CD4-positive, alpha-beta T cell (primary cell): ENCODE measurements around the gene CSTPP1. TPM values are rescaled to one million over a fixed set of nuclear protein-coding genes. Genes with fewer than 3 reads are reported as not detected.
"Not testable (repeated sequence)": the region's sequence is repeated elsewhere in the genome, so short reads cannot be mapped to it uniquely, and the experiment has no call there.

Experiments used
- ATAC-seq: fragments of 200-7000 bp; cut with Tn5 transposase; one replicate; pipeline ENCODE4 v1.10.0; 2022; ENCODE audit warnings: mild to moderate bottlenecking; ENCODE audit not compliant: poor library complexity
- CTCF ChIA-PET: fragments of 350-600 bp; sonication (Branson Sonifier 250); formaldehyde crosslinking; loops from one replicate; lab custom pipeline; 2021; ENCODE audit warnings: antibody characterized with exemption, inconsistent platforms; lab: Charles Lee
- POLR2A ChIA-PET: fragments of 350-600 bp; sonication (Branson Sonifier 250); formaldehyde crosslinking; loops from one replicate; lab custom pipeline; 2021; ENCODE audit warnings: antibody characterized with exemption, inconsistent platforms; lab: Charles Lee
- DNase-seq, 14 experiments: peaks; one replicate each; pipeline ENCODE4 v3.0.0-alpha.2; 2013 to 2020; ENCODE audit warnings: mixed read lengths in 2 of 14
- H3K27ac ChIP-seq, 2 donors: one replicate each; pipeline versions ENCODE4 v1.5.1 to v1.7.0; 2013; ENCODE audit warnings: low read length in 2 of 2, low read depth in 1 of 2, mild to moderate bottlenecking in 1 of 2
- H3K27me3 ChIP-seq, 2 experiments: 1 replicate in 1 of 2; 2 replicates in 1 of 2; pipeline versions ENCODE4 v1.6.1 to v1.7.0; 2013; ENCODE audit warnings: low read length in 2 of 2, control low read depth in 1 of 2, mild to moderate bottlenecking in 1 of 2, moderate library complexity in 1 of 2; ENCODE audit not compliant: insufficient read depth in 2 of 2, control insufficient read depth in 1 of 2
- H3K36me3 ChIP-seq: one replicate; pipeline ENCODE4 v1.6.1; 2013; ENCODE audit warnings: low read length, control low read depth; ENCODE audit not compliant: insufficient read depth
- H3K4me1 ChIP-seq: one replicate; pipeline ENCODE4 v1.6.1; 2013; ENCODE audit warnings: low read length, control low read depth; ENCODE audit not compliant: insufficient read depth
- H3K4me3 ChIP-seq: one replicate; pipeline ENCODE4 v1.5.1; 2013; ENCODE audit warnings: mild to moderate bottlenecking, low read length, moderate library complexity
- H3K9me3 ChIP-seq, 2 experiments: 1 replicate in 1 of 2; 2 replicates in 1 of 2; pipeline versions ENCODE4 v1.6.1 to v1.7.0; 2013; ENCODE audit warnings: low read length in 2 of 2, mild to moderate bottlenecking in 2 of 2, control low read depth in 1 of 2, moderate library complexity in 1 of 2; ENCODE audit not compliant: control insufficient read depth in 1 of 2, insufficient read depth in 1 of 2
- H3K27ac Mint-ChIP-seq: one replicate; pipeline ENCODE4 v1.8.0; 2020; ENCODE audit warnings: mixed read lengths
- H3K27me3 Mint-ChIP-seq: one replicate; pipeline ENCODE4 v1.8.0; 2021; ENCODE audit warnings: mixed read lengths
- H3K36me3 Mint-ChIP-seq: one replicate; pipeline ENCODE4 v1.8.0; 2021; ENCODE audit warnings: low read depth, mixed read lengths
- H3K4me1 Mint-ChIP-seq: one replicate; pipeline ENCODE4 v1.8.0; 2021; ENCODE audit warnings: low read depth, mixed read lengths
- H3K4me3 Mint-ChIP-seq: one replicate; pipeline ENCODE4 v1.8.0; 2020; ENCODE audit warnings: mild to moderate bottlenecking, mixed read lengths
- H3K9me3 Mint-ChIP-seq: one replicate; pipeline ENCODE4 v1.8.0; 2020; ENCODE audit warnings: mixed read lengths
- intact Hi-C, 2 experiments: fragments of 100-400 bp; cut with DNase I in 1 of 2; cut with micrococcal nuclease in 1 of 2; formaldehyde crosslinking; loops; one replicate each; pipeline versions ENCODE4 v1.15.1 to v1.9.0; 2023 to 2025; cut with DNase I, micrococcal nuclease
- total RNA-seq, 174 experiments: library from RNA in 2 of 174; stranded (reverse) in 2 of 174; gene quantifications; one replicate each; pipeline ENCODE4 v1.2.3 and lab custom pipeline; 2021 to 2026
- TF ChIP-seq, protein P1 (sequence below): fragments of 200-600 bp; IDR thresholded peaks from one replicate; pipeline ENCODE4 v1.8.0; 2022; ENCODE audit warnings: antibody characterized with exemption, mild to moderate bottlenecking

The CSTPP1 gene
- total RNA-seq, 2 experiments from 2014 or later = 6.6 to 7.3 TPM

DNA sequence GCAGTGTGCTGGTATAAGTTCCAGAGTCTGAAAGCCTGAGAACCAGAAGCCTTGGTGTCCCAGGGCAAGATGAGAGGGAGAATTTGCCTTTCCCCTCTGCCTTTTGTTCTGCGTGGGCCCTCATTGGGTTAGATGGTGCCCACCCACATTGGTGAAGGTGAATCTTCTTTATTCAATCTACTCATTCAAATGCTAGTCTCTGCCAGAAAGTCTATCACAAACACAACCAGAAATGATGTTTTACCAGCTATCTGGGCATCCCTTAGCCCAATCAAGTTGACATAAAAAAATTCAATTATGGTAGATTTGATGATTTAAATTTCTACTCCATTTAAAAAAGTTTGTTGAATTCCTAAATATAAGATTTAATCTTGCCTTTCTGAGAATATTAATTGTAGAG is 22.2 kb downstream of the CSTPP1 start:
- Mint-ChIP-seq H3K4me3 (no peak overlapping the region), H3K4me1 (no peaks in the 10 kb centered on the region), H3K9me3 (peaks cover 5% of the 10 kb centered on the region), H3K27me3 (no peaks in the 10 kb centered on the region), H3K27ac (no peak overlapping the region), H3K36me3 (peaks cover 37% of the 10 kb centered on the region)
- Histone ChIP-seq H3K9me3 (no peaks in the 10 kb centered on the region), H3K4me1 (no peaks in the 10 kb centered on the region), H3K4me3 (no peak overlapping the region), H3K27me3 (no peaks in the 10 kb centered on the region), H3K36me3 (no peaks in the 10 kb centered on the region), H3K27ac (no peak overlapping the region)
- intact Hi-C loops = no loop called here
- ChIA-PET CTCF (no interaction called here), POLR2A (no interaction called here)
- TF ChIP-seq, protein P1, sequence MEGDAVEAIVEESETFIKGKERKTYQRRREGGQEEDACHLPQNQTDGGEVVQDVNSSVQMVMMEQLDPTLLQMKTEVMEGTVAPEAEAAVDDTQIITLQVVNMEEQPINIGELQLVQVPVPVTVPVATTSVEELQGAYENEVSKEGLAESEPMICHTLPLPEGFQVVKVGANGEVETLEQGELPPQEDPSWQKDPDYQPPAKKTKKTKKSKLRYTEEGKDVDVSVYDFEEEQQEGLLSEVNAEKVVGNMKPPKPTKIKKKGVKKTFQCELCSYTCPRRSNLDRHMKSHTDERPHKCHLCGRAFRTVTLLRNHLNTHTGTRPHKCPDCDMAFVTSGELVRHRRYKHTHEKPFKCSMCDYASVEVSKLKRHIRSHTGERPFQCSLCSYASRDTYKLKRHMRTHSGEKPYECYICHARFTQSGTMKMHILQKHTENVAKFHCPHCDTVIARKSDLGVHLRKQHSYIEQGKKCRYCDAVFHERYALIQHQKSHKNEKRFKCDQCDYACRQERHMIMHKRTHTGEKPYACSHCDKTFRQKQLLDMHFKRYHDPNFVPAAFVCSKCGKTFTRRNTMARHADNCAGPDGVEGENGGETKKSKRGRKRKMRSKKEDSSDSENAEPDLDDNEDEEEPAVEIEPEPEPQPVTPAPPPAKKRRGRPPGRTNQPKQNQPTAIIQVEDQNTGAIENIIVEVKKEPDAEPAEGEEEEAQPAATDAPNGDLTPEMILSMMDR = no peak
- DNase-seq (no peak), ATAC-seq (no peak)

DNA sequence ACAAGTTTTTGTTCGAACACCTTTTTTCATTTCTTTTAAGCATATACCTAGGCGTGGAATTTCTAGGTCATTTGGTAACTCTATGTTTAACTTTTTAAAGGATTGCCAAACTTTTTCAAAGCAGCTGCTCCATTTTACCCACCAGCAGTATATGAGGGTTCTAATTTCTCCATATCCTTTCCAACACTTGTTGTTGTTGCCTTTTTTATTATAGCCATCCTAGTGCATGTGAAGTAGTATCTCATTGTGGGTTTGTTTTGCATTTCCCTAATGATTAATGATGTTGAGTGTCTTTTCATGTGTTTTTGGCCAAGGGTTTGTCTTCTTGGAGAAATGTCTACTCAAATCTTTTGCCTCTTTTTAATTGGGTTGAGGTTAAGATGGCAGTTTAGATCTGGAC is 24.5 kb downstream of the CSTPP1 start:
- POLR2A ChIA-PET = no interaction called here
- intact Hi-C loops = no loop called here
- no peak overlapping the region for H3K4me3 Mint-ChIP-seq
- no peak for ATAC-seq
- CTCF ChIA-PET = no interaction called here
- H3K4me1 Mint-ChIP-seq = no peaks in the 10 kb centered on the region
- Histone ChIP-seq H3K4me1 (no peaks in the 10 kb centered on the region), H3K27me3 (no peaks in the 10 kb centered on the region), H3K27ac (no peak overlapping the region), H3K9me3 (no peaks in the 10 kb centered on the region), H3K36me3 (no peaks in the 10 kb centered on the region), H3K4me3 (no peak overlapping the region)
- no peak for DNase-seq
- H3K9me3 Mint-ChIP-seq = peaks cover 5% of the 10 kb centered on the region
- H3K27ac Mint-ChIP-seq = no peak overlapping the region
- no peaks in the 10 kb centered on the region for H3K27me3 Mint-ChIP-seq
- peaks cover 42% of the 10 kb centered on the region for H3K36me3 Mint-ChIP-seq
- TF ChIP-seq, protein P1 = no peak

DNA sequence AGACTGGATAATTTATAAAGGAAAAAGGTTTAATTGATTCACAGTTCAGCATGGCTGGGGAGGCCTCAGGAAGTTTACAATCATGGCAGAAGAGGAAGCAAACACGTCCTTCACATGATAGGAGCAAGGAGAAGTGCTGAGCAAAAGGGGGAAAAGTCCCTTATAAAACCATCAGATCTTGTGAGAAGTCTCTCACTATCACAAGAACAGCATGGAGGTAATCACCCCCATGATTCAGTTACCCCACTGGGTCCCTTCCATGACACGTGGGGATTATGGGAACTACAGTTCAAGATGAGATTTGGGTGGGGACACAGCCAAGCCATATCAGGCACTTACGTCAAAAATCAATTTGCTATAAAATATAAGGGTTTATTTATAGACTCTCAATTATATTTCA is 25.3 kb downstream of the CSTPP1 start:
- POLR2A ChIA-PET, H3K27ac Mint-ChIP-seq, H3K4me1 ChIP-seq, H3K4me1 Mint-ChIP-seq, DNase-seq, intact Hi-C loops, H3K27ac ChIP-seq, H3K27me3 ChIP-seq, ATAC-seq, H3K27me3 Mint-ChIP-seq, H3K36me3 ChIP-seq, H3K9me3 ChIP-seq, CTCF ChIA-PET, H3K4me3 Mint-ChIP-seq, H3K9me3 Mint-ChIP-seq, H3K4me3 ChIP-seq: not testable (repeated sequence)
- H3K36me3 Mint-ChIP-seq = peaks cover 42% of the 10 kb centered on the region

DNA sequence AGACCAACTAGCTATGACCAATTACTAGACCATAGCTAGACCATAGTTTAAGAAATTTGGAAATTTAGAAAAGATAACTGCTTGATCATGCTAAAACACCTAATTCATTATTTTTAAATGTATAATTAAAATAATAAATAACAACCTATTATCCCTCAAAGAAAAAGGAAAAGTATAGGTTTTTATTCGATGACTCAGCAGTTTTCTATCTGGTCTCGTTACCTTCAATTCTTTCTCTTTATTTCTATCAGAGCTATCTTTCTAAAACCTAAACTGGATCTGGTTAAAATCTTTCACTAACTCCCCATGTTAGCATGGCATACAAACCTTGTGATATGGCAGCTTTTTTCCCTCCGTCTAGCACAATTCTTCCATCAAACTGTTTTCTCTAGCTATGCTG is 27.3 kb downstream of the CSTPP1 start:
- POLR2A ChIA-PET = interaction anchor here (0.6 kb wide), 1 partner anchor 394 kb away, joined by 3 read pairs; no protein-coding TSS in a partner anchor

More for the DNA sequence above, 27.3 kb downstream of the CSTPP1 start:
- intact Hi-C loops = no loop called here
- H3K27me3 Mint-ChIP-seq = no peaks in the 10 kb centered on the region
- no peak overlapping the region for H3K4me3 ChIP-seq
- no peak overlapping the region for H3K4me3 Mint-ChIP-seq
- H3K36me3 ChIP-seq = no peaks in the 10 kb centered on the region
- CTCF ChIA-PET = no interaction called here
- no peaks in the 10 kb centered on the region for H3K4me1 ChIP-seq
- ATAC-seq (no peak), DNase-seq (no peak)
- H3K27ac ChIP-seq = no peak overlapping the region
- H3K27me3 ChIP-seq = no peaks in the 10 kb centered on the region
- peaks cover 35% of the 10 kb centered on the region for H3K36me3 Mint-ChIP-seq
- H3K4me1 Mint-ChIP-seq = no peaks in the 10 kb centered on the region
- no peaks in the 10 kb centered on the region for H3K9me3 ChIP-seq
- H3K9me3 Mint-ChIP-seq = peaks cover 5% of the 10 kb centered on the region
- no peak overlapping the region for H3K27ac Mint-ChIP-seq
- TF ChIP-seq, protein P1 = no peak
